Liver (tissue), 9 donors: Measurements from ENCODE around the gene COX19. TPM values are rescaled to one million over a fixed set of nuclear protein-coding genes. Genes with fewer than 3 reads are reported as not detected.
"Not testable (repeated sequence)": the region's sequence is repeated elsewhere in the genome, so short reads cannot be mapped to it uniquely, and the experiment has no call there.

Experiments used
- DNase-seq: peaks from one replicate; pipeline ENCODE4 v3.0.0-alpha.2; 2017; ENCODE audit warnings: low spot score
- H3K27ac ChIP-seq, 2 donors: one replicate each; pipeline ENCODE4 v1.7.0; 2013; ENCODE audit warnings: inconsistent platforms in 2 of 2, low read length in 2 of 2, control low read depth in 1 of 2, low read depth in 1 of 2, mild to moderate bottlenecking in 1 of 2
- H3K27me3 ChIP-seq, 4 donors: one replicate each; pipeline versions ENCODE4 v1.6.1 to v1.7.0; 2013; ENCODE audit warnings: low read length in 3 of 4, inconsistent platforms in 1 of 4, mild to moderate bottlenecking in 1 of 4, moderate library complexity in 1 of 4; ENCODE audit not compliant: control insufficient read depth in 4 of 4, insufficient read depth in 4 of 4
- H3K36me3 ChIP-seq, 4 donors: one replicate each; pipeline versions ENCODE4 v1.6.1 to v1.7.0; 2013; ENCODE audit warnings: low read length in 3 of 4, mild to moderate bottlenecking in 3 of 4, low read depth in 1 of 4, moderate library complexity in 1 of 4; ENCODE audit not compliant: control insufficient read depth in 4 of 4, insufficient read depth in 3 of 4
- H3K4me1 ChIP-seq, 4 donors: one replicate each; pipeline versions ENCODE4 v1.6.1 to v1.7.0; 2013; ENCODE audit warnings: low read length in 3 of 4, mild to moderate bottlenecking in 3 of 4, moderate library complexity in 1 of 4; ENCODE audit not compliant: control insufficient read depth in 4 of 4, insufficient read depth in 4 of 4
- H3K4me3 ChIP-seq, 3 donors: one replicate each; pipeline versions ENCODE4 v1.6.1 to v1.7.0; 2013; ENCODE audit warnings: low read length in 3 of 3, control low read depth in 1 of 3, low read depth in 1 of 3, mild to moderate bottlenecking in 1 of 3
- H3K9ac ChIP-seq, 2 donors: one replicate each; pipeline ENCODE4 v1.7.0; 2013; ENCODE audit warnings: low read length in 2 of 2, mild to moderate bottlenecking in 2 of 2, moderate library complexity in 2 of 2, control low read depth in 1 of 2, low read depth in 1 of 2
- H3K9me3 ChIP-seq, 4 donors: one replicate each; pipeline versions ENCODE4 v1.6.1 to v1.7.0; 2013; ENCODE audit warnings: low read length in 3 of 4; ENCODE audit not compliant: control insufficient read depth in 4 of 4
- ATF3 ChIP-seq: IDR thresholded peaks from 2 replicates; pipeline ENCODE4 v1.6.1; 2016; ENCODE audit warnings: antibody characterized with exemption
- CTCF ChIP-seq: fragments of 150-350 bp; IDR thresholded peaks from 2 replicates; pipeline ENCODE4 v1.5.1; 2017; ENCODE audit warnings: improper control_type of control experiment, low read depth, low read length; ENCODE audit not compliant: missing input control
- EGR1 ChIP-seq, 2 donors: IDR thresholded peaks; 2 replicates each; pipeline ENCODE4 v1.6.1; 2016 to 2018; ENCODE audit warnings: antibody characterized with exemption in 2 of 2, low read depth in 2 of 2
- FOXA1 ChIP-seq: IDR thresholded peaks from 2 replicates; pipeline ENCODE4 v1.6.1; 2016; ENCODE audit warnings: antibody characterized with exemption
- GABPA ChIP-seq, 2 donors: IDR thresholded peaks in 1 of 2; conservative IDR thresholded peaks in 1 of 2; 2 replicates each; pipeline ENCODE4 v1.6.1; 2016; ENCODE audit warnings: antibody characterized with exemption in 2 of 2, mild to moderate bottlenecking in 1 of 2, moderate library complexity in 1 of 2
- JUND ChIP-seq, 2 donors: IDR thresholded peaks; 2 replicates each; pipeline ENCODE4 v1.6.1; 2016; ENCODE audit warnings: antibody characterized with exemption in 2 of 2
- MAX ChIP-seq: IDR thresholded peaks from 2 replicates; pipeline ENCODE4 v1.6.1; 2016; ENCODE audit warnings: antibody characterized with exemption
- NR2F2 ChIP-seq: IDR thresholded peaks from 2 replicates; pipeline ENCODE4 v1.6.1; 2016; ENCODE audit warnings: antibody characterized with exemption
- RAD21 ChIP-seq, 2 donors: IDR thresholded peaks; 2 replicates each; pipeline ENCODE4 v1.6.1; 2016; ENCODE audit warnings: antibody characterized with exemption in 2 of 2, mild to moderate bottlenecking in 2 of 2
- RXRA ChIP-seq, 2 donors: IDR thresholded peaks; 2 replicates each; pipeline ENCODE4 v1.6.1; 2017 to 2018; ENCODE audit warnings: antibody characterized with exemption in 2 of 2, mild to moderate bottlenecking in 1 of 2
- TAF1 ChIP-seq: conservative IDR thresholded peaks from 2 replicates; pipeline ENCODE4 v1.6.1; 2016; ENCODE audit warnings: antibody characterized with exemption, mild to moderate bottlenecking
- YY1 ChIP-seq: IDR thresholded peaks from 2 replicates; pipeline ENCODE4 v1.6.1; 2016; ENCODE audit warnings: antibody characterized with exemption, mild to moderate bottlenecking
- WGBS: extraction: QIAGEN DNeasy Blood & Tissue Kit; methylation state at CpG from one replicate; pipeline ENCODE4 v1.1.7; 2013; 5-methylcytosine and 5-hydroxymethylcytosine counted together
- polyA plus RNA-seq, 2 donors: library from polyadenylated mRNA; stranded (reverse) in 1 of 2; unstranded in 1 of 2; fragments of 200-250 nt in 1 of 2; fragments of >200 nt in 1 of 2; fragmentation: Nextera tagmentation in 1 of 2; extraction: Ambion mirVana in 1 of 2; gene quantifications; one replicate each; pipeline versions ENCODE4 v1.2.1 to v1.2.3, GENCODE V29; 2013 to 2015
- total RNA-seq, 2 donors: library from RNA; depleted of rRNA; stranded (reverse); fragments of >200 nt; gene quantifications; one replicate each; pipeline ENCODE4 v1.2.3, GENCODE V29; 2014
- donor health status: healthy.
- donor health status: healthy.
- donor health status: healthy.
- donor health status: healthy.
- donor health status: healthy.

Gene COX19
- total and polyA plus RNA-seq, 4 donors: 2.2 to 9.8 (median 4.8) TPM

- H3K36me3 ChIP-seq: peaks cover 0 to 8% (median 5%) of the 10 kb centered on the region in 4 donors
- no peak overlapping the region for H3K9ac ChIP-seq
- H3K27ac ChIP-seq: no peak overlapping the region
- DNase-seq: no peak
- TF ChIP-seq GABPA (IDR thresholded peaks at IDR 0.05 in 1 of 2, conservative IDR thresholded peaks at IDR 0.05 in 1 of 2): no peak
- no peaks in the 10 kb centered on the region for H3K27me3 ChIP-seq
- H3K9me3 ChIP-seq: no peaks in the 10 kb centered on the region
- peaks cover 0 to 7% (median 2%) of the 10 kb centered on the region in 4 donors for H3K4me1 ChIP-seq
- H3K4me3 ChIP-seq: no peak overlapping the region
- 92% methylated on average over 17 of the region's 17 CpGs for WGBS
These were observed 12.8 kb downstream of the COX19 start for GRCh38 chr7:962401-963081.

GRCh38 chr7:961546-962400 is 13.6 kb downstream of the COX19 start:
- WGBS: 90% methylated on average over 37 of the region's 37 CpGs
- Histone ChIP-seq H3K4me3 (no peak overlapping the region), H3K27ac (no peak overlapping the region), H3K36me3 (peaks cover 0 to under 1% (median under 1%) of the 10 kb centered on the region in 4 donors), H3K9me3 (no peaks in the 10 kb centered on the region), H3K27me3 (no peaks in the 10 kb centered on the region), H3K4me1 (peaks cover 0 to 7% (median 2%) of the 10 kb centered on the region in 4 donors), H3K9ac (no peak overlapping the region)
- TF ChIP-seq RAD21 (IDR thresholded peaks at IDR 0.05) (no peak), MAX (no peak), CTCF (no peak), NR2F2 (no peak), FOXA1 (no peak), YY1 (no peak), ATF3 (no peak), RXRA (IDR thresholded peaks at IDR 0.05) (no peak), TAF1 (no peak), JUND (IDR thresholded peaks at IDR 0.05) (no peak), GABPA (IDR thresholded peaks at IDR 0.05 in 1 of 2, conservative IDR thresholded peaks at IDR 0.05 in 1 of 2) (no peak), EGR1 (IDR thresholded peaks at IDR 0.05; ENCODE audit: low read depth in 2 of 2) (no peak)
- DNase-seq: no peak

GRCh38 chr7:960972-961371 is 14.4 kb downstream of the COX19 start:
- H3K9me3 ChIP-seq, H3K27ac ChIP-seq, H3K9ac ChIP-seq, H3K36me3 ChIP-seq, H3K27me3 ChIP-seq, H3K4me1 ChIP-seq, H3K4me3 ChIP-seq, DNase-seq: not testable (repeated sequence)
- 77% methylated on average over 13 of the region's 13 CpGs for WGBS
